GM21390 (cell line): ENCODE measurements around the gene PIK3C3.

Experiments
- ATAC-seq: cut with Tn5 transposase; IDR thresholded peaks from one replicate; pipeline ENCODE4 v1.9.1; 2021; ENCODE audit not compliant: unreplicated experiment

PIK3C3 gene

DNA sequence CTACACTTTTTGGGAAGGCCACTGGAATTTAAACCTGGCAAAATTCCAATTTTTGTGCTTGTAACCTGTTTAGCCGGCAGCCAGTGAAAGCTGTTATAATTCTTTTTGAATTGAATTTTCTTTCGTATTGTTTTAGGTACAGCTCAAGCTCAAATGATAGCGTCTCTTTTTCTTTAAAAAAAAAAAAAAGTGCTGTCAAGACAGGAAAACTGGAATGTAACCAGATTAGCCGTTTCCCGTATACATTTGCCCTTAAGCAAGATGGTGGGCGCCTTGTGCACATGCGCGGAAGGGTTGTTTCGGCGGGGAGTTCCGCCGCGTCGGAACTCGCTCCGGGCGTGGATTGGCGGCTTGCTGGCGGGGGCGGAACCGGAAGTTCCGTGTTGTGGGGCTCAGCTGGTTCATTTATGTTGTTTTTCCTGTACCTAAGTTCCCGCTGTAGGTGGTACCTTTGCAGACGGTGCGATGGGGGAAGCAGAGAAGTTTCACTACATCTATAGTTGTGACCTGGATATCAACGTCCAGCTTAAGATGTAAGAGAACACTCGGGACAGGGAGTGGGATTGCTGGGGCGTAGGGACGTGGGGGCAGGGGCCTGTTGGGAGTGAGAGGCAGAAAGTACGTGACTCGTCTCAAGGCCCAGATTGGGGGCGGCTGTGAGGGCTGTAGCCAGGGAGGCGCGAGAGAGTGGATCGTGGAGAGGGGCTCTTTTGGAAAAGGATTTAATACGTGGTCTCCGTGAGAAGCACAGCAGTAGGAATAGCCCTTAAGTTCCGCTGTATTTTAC, at the start of gene PIK3C3:
PIK3C3 (plus strand) TSS at position 408 of the 787 bp plus-strand sequence; CDS start at position 466, 58 bp downstream.
- peak; percentile 96 for ATAC-seq

DNA sequence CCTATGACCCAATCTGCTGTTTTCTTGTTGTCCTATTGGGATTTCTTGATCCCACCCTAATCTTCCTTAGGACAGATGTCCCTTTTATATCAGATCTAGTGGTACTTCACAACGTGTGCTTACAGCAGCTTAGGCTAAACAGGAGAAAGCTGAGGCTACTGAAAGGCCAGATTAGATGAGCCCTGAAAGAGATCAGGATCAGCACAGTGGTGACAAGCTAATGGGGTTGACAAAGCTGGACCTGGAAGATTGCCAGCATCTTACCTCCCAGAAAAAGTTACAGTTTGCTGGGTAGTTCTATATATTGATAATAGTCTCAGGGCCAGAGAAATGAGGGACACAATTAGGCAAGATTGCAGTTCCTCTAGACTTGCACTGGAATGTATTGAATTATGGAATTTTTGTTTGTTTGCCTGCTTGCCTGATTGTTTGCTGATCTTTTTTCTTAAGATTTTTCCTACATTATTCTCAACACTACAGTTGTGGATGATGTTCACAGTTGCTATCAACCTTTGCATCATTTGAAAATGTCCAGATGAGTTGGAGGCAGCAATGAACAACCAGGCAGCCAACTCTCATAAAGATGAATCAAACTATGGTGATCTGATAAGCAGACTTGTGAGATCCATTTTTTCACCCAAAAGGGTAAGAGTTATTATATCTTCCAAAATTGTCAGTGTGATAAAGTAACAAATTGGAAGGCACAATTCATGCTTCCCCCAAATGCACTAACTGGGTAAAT, 49.1 kb upstream of the PIK3C3 start:
- ATAC-seq: peak; percentile 8

DNA sequence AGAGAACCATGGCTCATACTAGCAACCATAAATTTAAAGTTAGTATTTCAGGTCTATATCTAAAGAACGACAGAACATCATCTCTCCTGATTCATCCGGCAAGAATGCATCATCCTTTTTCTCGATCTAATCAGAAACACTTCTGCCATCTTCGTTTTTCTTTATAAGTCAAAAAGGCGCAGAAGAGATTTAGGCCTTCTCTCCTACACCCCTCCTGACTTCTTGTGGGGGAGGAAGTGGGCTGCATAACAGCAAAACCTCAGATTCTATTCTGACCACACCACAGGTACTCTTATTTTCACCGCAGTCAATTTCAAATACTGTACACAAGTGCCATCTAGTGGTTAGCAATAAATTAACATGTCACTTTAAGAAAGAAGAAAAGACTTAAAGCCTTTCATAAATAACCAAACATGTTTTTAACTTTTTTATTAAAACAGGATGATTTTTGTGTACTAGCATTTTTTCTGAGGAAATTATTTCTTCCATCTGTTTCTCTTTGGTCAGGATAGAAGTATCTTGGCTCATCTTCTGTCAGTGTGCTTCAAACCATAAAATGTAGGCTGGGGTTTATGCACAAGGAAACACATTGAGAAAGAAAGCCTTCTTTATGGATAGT, 48.4 kb upstream of the PIK3C3 start:
- ATAC-seq: peak; percentile 90

DNA sequence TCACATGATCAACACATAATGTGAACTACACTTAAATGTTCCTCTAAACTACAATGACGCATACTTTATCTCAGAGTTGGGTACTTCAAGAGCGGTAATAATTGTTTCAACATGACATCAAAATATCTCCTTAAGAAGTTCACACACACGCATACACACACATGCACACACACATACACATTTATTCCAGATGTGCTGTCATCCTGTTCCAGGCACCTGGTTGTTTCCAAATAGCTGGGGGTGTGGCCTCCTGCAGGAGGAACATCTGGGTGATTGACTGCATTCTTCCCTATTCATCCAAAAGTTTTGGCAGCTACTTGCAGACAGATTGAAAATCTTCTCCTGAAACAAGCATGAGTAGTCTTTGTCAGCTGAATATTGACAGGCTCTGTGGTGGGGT, 37.9 kb upstream of the PIK3C3 start:
- no peak for ATAC-seq

DNA sequence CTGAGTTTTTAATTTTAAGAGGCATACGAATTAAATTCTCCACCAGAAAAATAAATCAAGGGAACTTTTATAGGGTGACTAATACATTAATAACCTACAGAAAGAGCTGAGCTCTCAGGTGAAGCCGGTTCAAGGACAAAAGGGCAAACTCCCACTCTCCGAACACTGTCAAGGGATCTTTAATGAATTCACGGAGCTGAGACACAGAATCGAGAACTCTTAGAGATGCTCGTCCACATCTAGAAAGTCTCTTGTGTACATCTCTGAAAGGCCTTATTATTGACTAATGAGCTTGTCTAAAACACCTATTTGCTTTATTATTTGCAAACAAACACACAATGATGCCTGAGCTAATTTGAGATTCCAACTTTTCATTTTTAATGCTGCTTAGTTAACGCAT, 33.3 kb upstream of the PIK3C3 start:
- no peak for ATAC-seq

DNA sequence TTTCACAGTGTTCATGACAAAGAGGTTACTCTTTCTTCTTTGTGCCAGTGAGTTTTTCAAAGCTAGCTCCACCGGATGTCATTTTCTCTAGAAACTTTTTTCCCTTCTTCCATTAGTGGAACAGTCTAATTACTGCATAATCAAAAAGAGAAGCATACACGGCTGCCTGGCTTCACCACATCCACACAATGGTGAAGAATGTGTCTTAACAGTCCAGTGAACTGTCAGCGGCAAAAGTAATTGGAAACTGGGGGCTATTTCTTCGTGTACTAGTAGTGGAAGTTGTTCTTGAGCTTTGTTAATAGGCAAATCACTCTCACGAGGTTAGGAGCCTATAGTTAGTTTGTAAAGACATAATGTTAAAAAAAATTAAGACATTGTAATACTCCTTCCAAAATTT, 32.9 kb upstream of the PIK3C3 start:
- ATAC-seq: no peak

DNA sequence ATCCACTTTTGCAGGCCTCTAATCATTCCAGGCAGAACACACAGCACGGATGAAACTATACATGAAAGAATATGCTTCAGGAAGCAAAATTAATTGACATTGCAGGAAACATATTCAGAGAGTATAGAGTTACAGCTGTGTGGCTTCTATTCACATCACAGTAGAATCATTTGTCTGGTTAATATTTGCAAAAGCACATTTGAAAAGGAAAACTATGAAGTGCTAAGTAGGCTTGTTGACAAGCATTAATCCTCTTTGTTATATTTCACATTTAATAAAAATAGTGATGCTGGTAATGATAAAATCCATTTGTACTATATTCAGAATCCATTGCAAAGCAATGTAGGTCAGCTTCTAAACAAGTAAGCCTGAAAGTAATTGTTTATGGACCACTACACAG, 32.2 kb upstream of the PIK3C3 start:
- ATAC-seq: no peak

DNA sequence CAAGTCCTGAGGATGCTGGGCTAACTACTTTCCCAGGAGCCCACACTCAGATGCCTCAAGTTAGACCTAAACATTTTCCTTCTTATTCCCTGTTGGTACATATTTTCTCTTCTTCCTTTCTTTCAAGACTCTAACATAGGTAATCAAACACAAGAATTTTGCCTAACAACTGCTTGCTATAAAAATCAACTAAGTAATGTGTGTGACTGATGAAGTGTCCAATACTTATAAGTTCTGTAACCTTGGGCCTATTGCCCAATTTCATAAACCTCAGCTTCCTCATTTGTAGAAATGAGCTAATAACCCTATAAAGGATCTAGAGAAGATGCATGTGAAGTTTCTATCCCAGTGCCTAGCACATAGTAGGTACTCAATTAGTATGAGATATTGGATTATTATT, 31.6 kb upstream of the PIK3C3 start:
- no peak for ATAC-seq

DNA sequence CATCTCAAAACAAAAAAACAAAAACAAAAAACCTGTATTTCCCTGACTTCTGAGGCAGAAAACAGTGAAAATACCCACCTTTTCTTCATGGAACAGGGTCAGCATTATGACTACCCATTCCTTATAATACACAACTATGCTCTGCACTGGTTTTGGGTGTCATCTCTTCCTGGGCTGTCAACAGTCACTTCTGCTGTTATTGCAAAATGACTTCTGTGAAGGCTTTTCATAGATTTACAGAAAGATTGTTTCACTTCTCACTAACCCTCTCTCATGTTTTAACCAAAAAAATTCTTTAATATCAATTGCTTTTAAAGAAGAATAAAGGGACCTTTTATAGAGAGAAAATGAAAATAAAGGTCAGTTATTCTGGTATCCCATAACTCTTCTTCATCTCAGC, 26.5 kb upstream of the PIK3C3 start:
- ATAC-seq: no peak

DNA sequence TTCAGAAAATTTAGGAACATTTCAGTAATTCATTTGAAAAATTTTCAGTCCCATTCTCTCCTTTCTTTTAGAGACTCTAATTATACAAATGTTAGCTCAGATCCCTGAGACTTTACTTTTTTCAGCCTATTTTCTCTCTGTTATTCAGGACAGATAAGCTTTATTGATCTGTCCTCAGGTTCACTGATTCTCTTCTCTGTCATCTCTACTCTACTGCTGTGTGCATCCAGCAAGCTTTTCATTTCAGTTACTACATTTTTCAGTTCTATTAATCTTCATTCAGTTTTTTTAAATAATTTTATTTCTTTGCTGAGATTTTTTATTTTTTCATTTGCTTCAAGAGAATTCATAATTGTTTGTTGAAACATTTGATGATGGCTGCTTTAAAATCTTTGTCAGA, 22.1 kb upstream of the PIK3C3 start:
- no peak for ATAC-seq

DNA sequence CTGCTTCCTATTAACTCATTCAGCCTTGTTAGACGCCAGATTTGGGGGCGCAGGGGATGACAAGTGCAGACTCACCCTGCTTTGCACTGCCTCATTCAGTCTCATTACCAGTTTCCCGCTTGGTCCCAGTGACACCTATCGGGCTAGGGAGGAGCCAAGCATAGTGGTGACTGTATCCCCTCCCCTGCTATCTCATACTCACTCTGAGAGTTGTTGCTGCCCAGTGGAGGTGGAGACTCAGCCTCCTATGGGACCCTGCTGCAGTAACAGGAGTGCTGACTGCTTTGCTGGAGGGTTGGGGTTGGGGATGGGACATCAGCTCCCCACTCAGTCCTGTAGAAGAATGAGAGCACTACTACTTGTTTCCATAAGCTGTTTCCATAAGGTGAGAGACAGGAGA, 21.3 kb upstream of the PIK3C3 start:
- no peak for ATAC-seq

DNA sequence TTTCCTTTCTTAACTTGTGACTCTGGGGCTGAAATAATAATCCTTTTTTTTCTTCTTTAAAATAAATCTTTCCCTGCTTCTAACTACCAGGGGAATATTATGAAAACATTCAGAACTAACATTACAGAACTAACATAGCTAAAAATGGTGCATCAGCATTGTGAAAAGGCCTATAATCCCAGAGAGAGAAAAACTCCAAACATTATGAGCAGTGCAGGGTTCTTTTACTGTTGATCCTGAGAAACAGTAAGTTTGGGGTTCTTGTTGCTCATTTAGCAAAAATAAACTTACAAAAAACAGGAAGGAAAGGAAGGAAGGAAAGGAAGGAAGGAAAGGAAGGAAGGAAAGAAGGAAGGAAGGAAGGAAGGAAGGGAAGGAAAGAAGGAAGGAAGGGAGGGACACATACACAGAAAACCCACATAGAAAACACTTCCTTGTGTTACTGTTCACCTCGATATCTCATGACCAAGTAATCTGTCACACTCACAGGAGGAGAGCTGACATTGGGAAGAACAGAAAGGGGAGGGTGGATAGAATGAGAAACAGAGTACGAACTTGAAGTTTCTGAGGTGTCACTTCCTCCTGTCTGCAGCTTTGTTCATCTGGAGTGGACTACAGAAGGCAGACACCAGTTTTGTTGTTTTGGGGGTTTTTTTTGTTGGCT, 18.4 kb upstream of the PIK3C3 start:
- peak; percentile 84 for ATAC-seq

DNA sequence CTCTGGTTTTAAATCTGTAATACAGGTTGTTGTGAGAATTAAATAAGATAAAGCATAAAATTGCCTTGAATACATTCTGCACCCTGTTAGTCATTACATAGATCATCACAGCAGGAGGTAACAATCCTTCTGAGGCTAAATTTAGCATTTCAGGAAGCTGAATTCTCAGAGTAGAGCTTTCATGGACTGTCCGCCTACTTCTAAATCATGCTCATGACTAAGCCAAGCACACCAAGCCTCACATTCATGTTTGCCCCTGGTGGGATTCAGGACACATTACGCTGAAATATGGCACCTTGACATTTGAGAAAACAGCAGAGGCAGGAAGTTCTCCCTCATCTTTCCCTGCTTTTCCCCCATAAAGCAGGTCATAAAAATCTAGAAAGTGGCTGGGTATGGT, 16.6 kb upstream of the PIK3C3 start:
- ATAC-seq: no peak

DNA sequence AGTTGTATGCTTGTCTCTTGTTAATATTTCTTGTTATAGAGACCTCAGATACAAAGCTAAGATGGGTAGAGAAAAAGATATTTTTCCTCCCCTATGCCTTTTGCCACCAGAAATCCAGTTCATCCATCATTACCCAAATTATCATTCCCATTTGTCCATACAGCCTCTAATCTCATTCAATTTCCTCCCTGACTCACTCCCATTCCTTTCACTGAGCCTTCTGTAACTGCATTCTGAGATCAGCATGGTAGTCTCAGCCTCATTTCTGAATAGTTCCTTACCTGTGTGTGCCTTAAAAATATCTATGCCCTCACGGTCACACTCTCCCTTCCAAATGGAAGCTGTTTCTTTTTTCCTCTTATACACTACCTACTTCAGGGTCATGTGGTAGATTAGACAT, 15.7 kb upstream of the PIK3C3 start:
- no peak for ATAC-seq

DNA sequence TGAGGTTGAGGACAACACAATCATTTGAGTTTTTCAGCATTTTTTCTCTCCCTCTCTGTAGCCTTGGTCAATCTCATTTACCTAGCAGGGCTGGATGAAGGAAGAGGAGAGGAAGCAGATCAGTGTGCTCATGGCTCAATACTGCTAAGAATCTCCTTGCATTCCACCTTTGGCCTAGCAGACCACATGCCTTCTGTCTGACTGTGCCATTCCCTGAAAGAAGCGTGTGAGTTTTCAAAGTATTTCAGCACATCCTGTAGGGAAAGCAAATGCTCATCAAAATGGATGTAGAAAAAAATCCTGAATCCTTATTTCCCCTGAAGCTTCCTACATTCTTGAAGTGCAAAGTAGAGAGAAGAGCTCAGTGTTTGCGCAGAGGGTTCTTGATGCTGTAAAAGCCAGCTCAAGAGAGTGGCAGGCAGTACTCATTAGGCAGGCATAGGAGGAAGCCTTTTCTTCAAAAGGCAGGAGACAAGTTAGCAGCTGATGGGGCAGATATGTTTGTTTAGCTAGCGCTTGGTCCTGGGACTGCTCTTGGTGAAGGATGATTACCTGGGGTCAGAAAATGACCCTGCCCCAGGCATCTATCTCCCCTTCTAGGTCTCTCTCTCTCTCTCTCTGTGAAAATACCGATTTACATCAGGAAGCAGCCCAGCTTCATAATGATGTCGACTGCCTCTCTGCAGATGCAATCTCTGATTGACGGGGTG, 14.4 kb upstream of the PIK3C3 start:
- no peak for ATAC-seq

DNA sequence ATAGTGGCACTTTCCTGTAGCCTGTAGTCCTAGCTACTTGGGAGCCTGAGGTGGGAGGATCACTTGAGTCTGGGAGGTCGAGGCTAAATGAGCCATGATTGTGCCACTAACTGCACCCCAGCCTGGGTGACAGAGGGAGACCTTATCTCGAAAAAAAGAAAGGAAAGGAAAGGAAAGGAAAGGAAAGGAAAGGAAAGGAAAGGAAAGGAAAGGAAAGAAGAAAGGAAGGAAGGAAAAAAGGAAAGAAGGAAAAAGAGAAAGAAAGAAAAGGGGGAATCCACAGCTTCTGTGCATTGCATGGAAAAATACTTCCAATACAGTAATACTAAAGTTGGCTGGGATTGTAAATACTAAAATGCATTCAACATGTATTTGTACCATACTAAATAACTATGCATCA, 12.8 kb upstream of the PIK3C3 start:
- no peak for ATAC-seq

DNA sequence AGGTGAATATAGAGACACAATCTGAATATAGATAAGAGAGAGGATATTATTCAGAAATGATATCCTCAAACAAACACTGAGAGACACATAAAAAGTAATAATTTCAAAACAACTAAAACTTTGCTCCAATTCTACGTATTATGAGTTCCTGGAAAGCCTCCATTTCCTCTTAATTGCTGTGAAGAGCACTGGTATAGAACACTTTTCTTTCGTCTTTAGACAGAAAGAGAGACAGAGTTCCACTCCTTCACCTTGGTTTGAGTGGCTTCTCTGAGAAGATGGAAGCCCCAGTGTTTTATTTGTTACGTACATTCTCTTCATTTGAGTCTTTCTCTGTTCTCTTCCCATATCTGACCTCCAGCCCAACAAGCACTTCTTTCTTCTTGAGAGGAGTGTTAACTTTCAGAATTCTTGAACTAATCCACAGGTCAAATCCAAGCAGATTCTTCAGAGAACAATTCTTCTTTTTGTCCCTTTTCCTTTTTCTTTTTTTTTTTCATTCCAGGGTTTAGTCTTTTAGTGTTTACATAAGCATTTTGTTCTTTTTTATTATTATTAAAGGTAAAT, 6.4 kb upstream of the PIK3C3 start:
- no peak for ATAC-seq

DNA sequence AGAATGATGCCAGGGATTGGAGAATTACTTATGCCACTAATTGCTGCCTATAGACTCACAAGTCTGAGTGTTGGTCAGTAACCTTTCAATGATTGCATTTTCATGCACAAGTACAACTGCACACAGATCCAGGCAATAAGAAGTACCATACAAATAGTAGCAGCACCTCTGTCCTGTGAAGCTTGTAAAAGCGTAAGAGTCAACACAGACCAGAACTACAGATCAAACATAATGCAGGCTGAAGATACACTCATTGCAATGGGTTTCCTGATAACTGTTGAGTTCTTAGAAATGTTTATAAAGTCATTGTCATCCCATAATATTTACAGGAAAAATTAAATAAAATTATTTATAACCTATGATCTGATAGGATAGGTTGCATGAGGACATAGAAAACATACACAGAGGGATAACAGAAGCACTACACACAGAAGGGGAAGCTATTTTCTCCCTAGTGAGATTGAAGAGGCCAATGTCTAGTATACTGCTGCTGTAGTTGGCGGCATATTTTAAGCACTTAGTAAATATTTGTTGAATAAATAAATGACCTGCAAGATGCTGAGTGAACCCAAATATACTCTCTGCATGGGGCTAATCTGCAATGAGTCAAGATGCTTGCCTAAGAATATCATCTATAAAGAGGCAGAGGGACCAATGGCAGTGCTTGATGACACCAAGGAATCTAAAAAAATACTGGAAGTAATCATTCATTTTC, 5.7 kb upstream of the PIK3C3 start:
- ATAC-seq: no peak

DNA sequence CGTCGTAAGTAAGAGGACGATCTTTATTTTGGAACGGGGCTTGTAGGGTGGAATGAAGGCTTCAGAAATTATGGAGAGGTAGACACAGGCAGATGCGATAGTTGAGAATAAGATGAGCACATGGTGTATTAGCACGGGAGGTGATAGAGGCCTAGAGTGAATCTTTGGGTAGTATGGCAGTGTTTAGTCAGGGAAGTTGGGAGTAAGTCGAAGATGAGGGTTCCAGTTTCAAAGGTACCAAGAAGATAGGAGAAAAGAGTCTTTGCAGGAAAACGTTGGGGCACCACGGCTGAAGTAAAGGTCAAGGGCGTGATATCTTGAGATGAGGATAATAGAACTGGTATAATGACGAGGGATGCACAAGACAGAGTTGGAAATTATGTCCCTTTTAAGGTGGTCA, 654 bp downstream of the PIK3C3 start:
- no peak for ATAC-seq

DNA sequence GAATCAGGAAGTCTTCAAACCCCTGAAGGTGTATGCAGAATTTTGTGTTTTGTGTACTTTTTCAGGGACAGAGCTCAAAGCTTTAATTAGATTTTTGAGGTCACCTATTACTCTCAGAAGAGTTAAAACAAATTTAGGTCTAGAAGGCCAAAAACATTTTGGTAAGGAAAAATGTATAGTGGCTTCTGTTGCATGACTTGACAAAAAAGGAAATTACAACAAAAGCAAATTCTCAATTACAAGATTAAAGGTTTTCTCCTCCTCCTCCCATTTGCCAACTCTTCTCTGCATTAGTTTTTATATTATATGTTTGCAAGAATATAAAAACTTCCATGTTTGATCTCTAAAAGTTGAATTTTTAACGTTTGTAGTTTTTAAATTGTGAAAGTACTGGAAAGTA, 4.0 kb downstream of the PIK3C3 start:
- ATAC-seq: no peak
